HCT116 (cell line): ENCODE results near the gene ACTA2. TPM values are rescaled to one million over a fixed set of nuclear protein-coding genes. Genes with fewer than 3 reads are reported as not detected.
A peak's percentile ranks its signal among the peaks of the same experiment; 100 is the strongest.

Experiments used
- ATAC-seq: fragments of 200-7000 bp; cut with Tn5 transposase; 2 replicates; pipeline ENCODE4 v1.9.1; 2020; ENCODE audit warnings: mild to moderate bottlenecking, moderate library complexity
- BruUV-seq: library from RNA; stranded (reverse); fragments of 400-500 nt; replicated peaks from 2 replicates; lab custom pipeline; 2021; lab: Mats Ljungman, UMichigan
- CTCF ChIA-PET: fragments of 300-600 bp; sonication (Branson Sonifier 250); formaldehyde crosslinking; loops from one replicate; lab custom pipeline; 2021; ENCODE audit warnings: antibody characterized with exemption; lab: Charles Lee
- POLR2A ChIA-PET: fragments of 300-600, 350-600 bp; sonication (Branson Sonifier 250); formaldehyde crosslinking; loops from one replicate; lab custom pipeline; 2021; ENCODE audit warnings: antibody characterized with exemption; lab: Charles Lee
- RAD21 ChIA-PET, 2 experiments: fragments of 300-600 bp; sonication (Branson Sonifier 250); formaldehyde crosslinking; loops; one replicate each; lab custom pipeline; 2023; ENCODE audit warnings: low total read pairs in 2 of 2; ENCODE audit not compliant: uncharacterized antibody in 2 of 2, unreplicated experiment in 2 of 2, low non-redundant PET in 1 of 2; lab: Charles Lee
- DNase-seq: peaks from one replicate; pipeline ENCODE4 v3.0.0-alpha.2; 2010; ENCODE audit warnings: low read depth, low spot score
- H2AFZ ChIP-seq: fragments of 200-600 bp; shearing (Covaris generic), sonication (generic); 2 replicates; pipeline ENCODE4 v1.6.1; 2017; ENCODE audit warnings: low read depth, mixed run types, mixed read lengths, antibody characterized with exemption, low read length; ENCODE audit not compliant: poor library complexity, severe bottlenecking
- H3K27ac ChIP-seq: 2 replicates; pipeline ENCODE4 v1.5.1; 2012; ENCODE audit warnings: low read depth, low read length
- H3K27me3 ChIP-seq: fragments of 200-600 bp; sonication (generic); 2 replicates; pipeline ENCODE4 v1.6.1; 2016; ENCODE audit warnings: mixed run types, low read length, mixed read lengths; ENCODE audit not compliant: insufficient read depth
- H3K36me3 ChIP-seq, 2 experiments: fragments of 200-500 bp in 1 of 2; fragments of 200-600 bp in 1 of 2; sonication (Bioruptor generic) in 1 of 2; sonication (generic) in 1 of 2; 2 replicates each; pipeline versions ENCODE4 v1.5.1 to v1.6.1; 2014 to 2016; ENCODE audit warnings: low read length in 2 of 2, inconsistent platforms in 1 of 2, mixed read lengths in 1 of 2, mixed run types in 1 of 2; ENCODE audit not compliant: insufficient read depth in 2 of 2, control insufficient read depth in 1 of 2
- H3K4me1 ChIP-seq, 2 experiments: fragments of 200-600 bp in 1 of 2; sonication (generic) in 1 of 2; 2 replicates each; pipeline versions ENCODE4 v1.5.1 to v1.6.1; 2012 to 2017; ENCODE audit warnings: low read length in 2 of 2, inconsistent platforms in 1 of 2, mild to moderate bottlenecking in 1 of 2, mixed read lengths in 1 of 2, mixed run types in 1 of 2, moderate library complexity in 1 of 2; ENCODE audit not compliant: insufficient read depth in 2 of 2, control insufficient read depth in 1 of 2
- H3K4me2 ChIP-seq: fragments of 200-600 bp; sonication (generic); 2 replicates; pipeline ENCODE4 v1.6.1; 2017; ENCODE audit warnings: mixed run types, low read length, mixed read lengths
- H3K4me3 ChIP-seq, 2 experiments: fragments of 200-600 bp in 1 of 2; sonication (generic) in 1 of 2; replicated peaks in 1 of 2; 2 replicates each; pipeline ENCODE4 v1.5.1; 2011 to 2016; ENCODE audit warnings: low read length in 2 of 2, control low read depth in 1 of 2, low read depth in 1 of 2, mild to moderate bottlenecking in 1 of 2, mixed read lengths in 1 of 2, mixed run types in 1 of 2
- H3K79me2 ChIP-seq: fragments of 200-600 bp; sonication (generic); 2 replicates; pipeline ENCODE4 v1.6.1; 2017; ENCODE audit warnings: mild to moderate bottlenecking, mixed run types, low read length, moderate library complexity, mixed read lengths; ENCODE audit not compliant: insufficient read depth
- H3K9ac ChIP-seq: fragments of 200-600 bp; sonication (generic); 2 replicates; pipeline ENCODE4 v1.6.1; 2016; ENCODE audit warnings: low read length, mixed read lengths
- H3K9me2 ChIP-seq: fragments of 200-600 bp; sonication (generic), shearing (Covaris generic); 2 replicates; pipeline ENCODE4 v1.6.1; 2017; ENCODE audit warnings: mixed run types, mild to moderate bottlenecking, moderate library complexity; ENCODE audit not compliant: insufficient read depth
- H3K9me3 ChIP-seq, 2 experiments: fragments of 200-500 bp in 1 of 2; fragments of 200-600 bp in 1 of 2; sonication (Bioruptor generic) in 1 of 2; sonication (generic) in 1 of 2; 2 replicates each; pipeline ENCODE4 v1.6.1; 2014 to 2017; ENCODE audit warnings: low read length in 2 of 2, mixed read lengths in 2 of 2, inconsistent platforms in 1 of 2, low read depth in 1 of 2, mild to moderate bottlenecking in 1 of 2, mixed run types in 1 of 2, moderate library complexity in 1 of 2; ENCODE audit not compliant: control insufficient read depth in 1 of 2, insufficient read depth in 1 of 2
- H4K20me1 ChIP-seq: fragments of 200-600 bp; sonication (generic), shearing (Covaris generic); 2 replicates; pipeline ENCODE4 v1.6.1; 2017; ENCODE audit warnings: mixed run types, mild to moderate bottlenecking, moderate library complexity; ENCODE audit not compliant: insufficient read depth
- ATF3 ChIP-seq: IDR thresholded peaks from 2 replicates; pipeline ENCODE4 v1.6.1; 2012
- CEBPB ChIP-seq: IDR thresholded peaks from 2 replicates; pipeline ENCODE4 v1.6.1; 2012; ENCODE audit warnings: low read depth
- CTCF ChIP-seq, 3 experiments: fragments of 200-600 bp in 1 of 3; sonication (generic) in 1 of 3; IDR thresholded peaks in 2 of 3; conservative IDR thresholded peaks in 1 of 3; 2 replicates each; pipeline ENCODE4 v1.5.1; 2012 to 2017; ENCODE audit warnings: low read depth in 2 of 3, low read length in 2 of 3, antibody characterized with exemption in 1 of 3, borderline replicate concordance in 1 of 3, control low read depth in 1 of 3, mild to moderate bottlenecking in 1 of 3, mixed read lengths in 1 of 3, mixed run types in 1 of 3, moderate library complexity in 1 of 3; ENCODE audit not compliant: insufficient read depth in 1 of 3
- EGR1 ChIP-seq: IDR thresholded peaks from 2 replicates; pipeline ENCODE4 v1.6.1; 2012; ENCODE audit warnings: low read depth
- FOSL1 ChIP-seq: IDR thresholded peaks from 2 replicates; pipeline ENCODE4 v1.6.1; 2012; ENCODE audit warnings: low read depth
- JUND ChIP-seq: IDR thresholded peaks from 2 replicates; pipeline ENCODE4 v1.6.1; 2012
- POLR2A ChIP-seq: IDR thresholded peaks from 2 replicates; pipeline ENCODE4 v1.7.0; 2011; ENCODE audit warnings: borderline replicate concordance; ENCODE audit not compliant: insufficient read depth, insufficient read length; ENCODE audit errors: extremely low read depth
- POLR2AphosphoS5 ChIP-seq: IDR thresholded peaks from 2 replicates; pipeline ENCODE4 v1.6.1; 2011; ENCODE audit warnings: mild to moderate bottlenecking, low read depth, low read length, moderate library complexity
- SIN3A ChIP-seq: IDR thresholded peaks from 2 replicates; pipeline ENCODE4 v1.6.1; 2012; ENCODE audit warnings: low read depth
- SP1 ChIP-seq: IDR thresholded peaks from 2 replicates; pipeline ENCODE4 v1.6.1; 2012; ENCODE audit warnings: low read depth
- TCF7L2 ChIP-seq: IDR thresholded peaks from 2 replicates; pipeline ENCODE4 v1.7.0; 2011; ENCODE audit warnings: borderline replicate concordance, inconsistent platforms; ENCODE audit not compliant: insufficient read depth, insufficient read length; ENCODE audit errors: extremely low read depth
- intact Hi-C: fragments of 100-400 bp; cut with micrococcal nuclease; formaldehyde crosslinking; loops from 2 replicates; pipeline ENCODE4 v1.10.0; 2022
- total RNA-seq: library from RNA; stranded (reverse); gene quantifications from one replicate; pipeline ENCODE4 v1.2.1, GENCODE V29; 2021; ENCODE audit not compliant: unreplicated experiment
- TF ChIP-seq, protein P1 (sequence below): IDR thresholded peaks from 2 replicates; pipeline ENCODE4 v1.6.1; 2012

Gene ACTA2
- total RNA-seq, 1 experiment from 2014 or later: 9.4 TPM

GRCh38 chr10:88896994-88897853 lies 55.3 kb downstream of the ACTA2 start:
- Histone ChIP-seq H3K27ac (peak overlapping the region; percentile 70), H3K36me3 (peaks cover 0 to 6% of the 10 kb centered on the region in 2 experiments; a peak in 1 of 4 replicates), H3K9me2 (no peaks in the 10 kb centered on the region), H3K27me3 (no peaks in the 10 kb centered on the region), H3K4me1 (peaks cover 32 to 61% of the 10 kb centered on the region in 2 experiments), H4K20me1 (no peaks in the 10 kb centered on the region), H3K9ac (peak overlapping the region; percentile 54), H3K4me3 (peak overlapping the region in 1 of 2 experiments; percentile 36; a peak in 2 of 4 replicates), H3K79me2 (peaks cover 4% of the 10 kb centered on the region; the same call in 1 of the 2 replicates), H3K4me2 (peak overlapping the region; percentile 70), H2AFZ (no peak overlapping the region), H3K9me3 (no peaks in the 10 kb centered on the region)
- DNase-seq: peak; percentile 65
- intact Hi-C loops: no loop called here
- TSS peak; percentile 71 for BruUV-seq
- TF ChIP-seq SP1 (peak; percentile 68), ATF3 (no peak), EGR1 (0 out of 2 replicates have a peak, but pooled peaks have one; percentile 3), SIN3A (peak; percentile 25; the same call in 1 of the 2 replicates), POLR2A (no peak), TCF7L2 (peak; percentile 92), JUND (peak; percentile 77), POLR2AphosphoS5 (peak; percentile 45; the same call in 1 of the 2 replicates), CEBPB (peak; percentile 37; the same call in 1 of the 2 replicates), CTCF (IDR thresholded peaks at IDR 0.05 in 2 of 3, conservative IDR thresholded peaks at IDR 0.05 in 1 of 3; ENCODE audit: borderline replicate concordance in 1 of 3, insufficient read depth in 1 of 3, low read depth in 2 of 3, low read length in 2 of 3) (no peak), FOSL1 (peak; percentile 65)
- TF ChIP-seq, protein P1, sequence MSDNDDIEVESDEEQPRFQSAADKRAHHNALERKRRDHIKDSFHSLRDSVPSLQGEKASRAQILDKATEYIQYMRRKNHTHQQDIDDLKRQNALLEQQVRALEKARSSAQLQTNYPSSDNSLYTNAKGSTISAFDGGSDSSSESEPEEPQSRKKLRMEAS: 0 out of 2 replicates have a peak, but pooled peaks have one; percentile 21
- ChIA-PET CTCF (interaction anchor here (1.3 kb wide), 1 partner anchor 61 kb away, joined by 3 read pairs; no protein-coding TSS in a partner anchor), POLR2A (no interaction called here), RAD21 (no interaction called here)
- peak; percentile 84 for ATAC-seq
